AG04449 (cell line): Measurements from ENCODE around the gene METTL25.

ENCODE experiments used
- CTCF ChIA-PET: fragments of 350-600 bp; formaldehyde crosslinking; extraction: SDS; loops from one replicate; lab custom pipeline; 2021; ENCODE audit warnings: antibody characterized with exemption; lab: Yijun Ruan, JAX
- POLR2A ChIA-PET: fragments of 400-600, 350-600 bp; formaldehyde crosslinking; extraction: SDS; loops from one replicate; lab custom pipeline; 2020; ENCODE audit warnings: antibody characterized with exemption, inconsistent platforms; lab: Yijun Ruan, JAX
- DNase-seq: peaks from one replicate; pipeline ENCODE4 v3.0.0-alpha.2; 2010; ENCODE audit warnings: low read depth, low spot score
- H3K4me3 ChIP-seq: 2 replicates; pipeline ENCODE4 v1.5.1; 2011; ENCODE audit warnings: low read depth, mild to moderate bottlenecking, control low read depth, low read length
- CTCF ChIP-seq: IDR thresholded peaks from one replicate; pipeline ENCODE4 v1.5.1; 2011; ENCODE audit warnings: mild to moderate bottlenecking, moderate library complexity, low read length, control low read depth, inconsistent platforms; ENCODE audit not compliant: insufficient read depth; ENCODE audit errors: missing control alignments

METTL25 gene

DNA sequence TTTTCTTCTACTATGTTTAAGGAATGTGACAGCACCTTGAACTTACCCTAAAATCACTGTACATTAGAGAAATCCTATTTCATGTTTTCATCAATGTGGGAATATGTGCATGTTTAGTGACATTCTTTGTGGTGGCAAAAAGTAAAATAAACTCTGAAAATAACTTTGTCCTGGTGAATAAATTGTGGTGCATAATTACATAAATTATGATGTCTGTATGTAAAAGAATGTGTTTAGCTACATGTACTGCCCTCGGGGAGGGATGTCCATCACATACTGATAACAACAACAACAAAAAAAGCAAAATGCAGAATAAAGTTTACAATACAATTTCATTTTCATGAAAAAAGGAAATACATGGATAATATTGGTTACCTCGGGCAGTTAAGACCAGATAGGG is 157.3 kb downstream of the METTL25 start:
- TF ChIP-seq CTCF = no peak
- CTCF ChIA-PET = interaction anchor here (1.5 kb wide), 1 partner anchor 12 kb away, joined by 3 read pairs; no protein-coding TSS in a partner anchor
- no peak overlapping the region for H3K4me3 ChIP-seq
- DNase-seq = no peak
- POLR2A ChIA-PET = no interaction called here

DNA sequence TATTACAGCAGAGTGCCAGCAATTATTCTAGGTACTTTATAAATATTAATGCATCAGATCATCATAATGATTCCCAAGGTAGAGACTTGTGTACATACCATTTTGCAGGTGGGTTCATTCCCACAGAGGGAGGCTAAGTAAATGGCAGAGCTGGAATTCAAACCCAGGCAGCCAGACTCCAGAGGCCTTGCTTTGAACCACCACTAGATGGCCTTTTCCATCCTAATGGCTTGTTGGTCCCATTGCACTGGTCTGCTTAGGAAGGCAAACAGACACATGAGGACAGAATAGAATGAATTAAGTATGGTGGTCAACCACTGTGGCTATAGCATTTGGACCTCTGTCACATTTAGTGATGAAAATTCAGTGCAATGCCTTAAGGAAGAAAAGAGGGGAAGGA is 158.7 kb downstream of the METTL25 start:
- ChIA-PET POLR2A (no interaction called here), CTCF (interaction anchor here (2.4 kb wide), 1 partner anchor 12 kb away, joined by 8 read pairs; no protein-coding TSS in a partner anchor)
- peak; percentile 23 for TF ChIP-seq CTCF
- no peak for DNase-seq
- no peak overlapping the region for H3K4me3 ChIP-seq

- no peak overlapping the region for H3K4me3 ChIP-seq
- no peak for DNase-seq
- ChIA-PET CTCF (interaction anchor here (2.4 kb wide), 1 partner anchor 11 kb away, joined by 8 read pairs; no protein-coding TSS in a partner anchor), POLR2A (no interaction called here)
- no peak for TF ChIP-seq CTCF
These were observed 159.5 kb downstream of the METTL25 start for GRCh38 chr12:82517808-82518207.

DNA sequence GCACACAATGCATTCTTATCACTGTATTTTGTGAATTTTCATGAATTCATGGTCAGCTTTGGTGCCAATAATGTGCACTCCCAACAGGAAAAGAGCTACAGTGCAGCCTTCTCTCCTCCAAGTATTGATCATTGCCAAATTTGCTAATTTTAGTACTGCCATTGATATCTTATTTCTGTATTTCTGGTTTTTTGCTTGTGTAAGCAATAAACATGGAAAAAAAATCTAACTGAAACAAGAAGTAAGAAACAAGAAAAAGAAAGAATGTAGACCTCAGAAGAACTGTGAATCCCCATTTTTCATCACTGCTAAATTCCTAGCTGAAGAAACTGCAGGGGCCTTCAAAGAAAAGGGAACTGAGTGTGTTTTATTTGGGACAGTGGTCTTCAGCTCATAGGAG is 161.2 kb downstream of the METTL25 start:
- POLR2A ChIA-PET = no interaction called here
- DNase-seq = no peak
- no peak for TF ChIP-seq CTCF
- H3K4me3 ChIP-seq = no peak overlapping the region
- CTCF ChIA-PET = interaction anchor here (2.4 kb wide), 1 partner anchor 9 kb away, joined by 8 read pairs; no protein-coding TSS in a partner anchor

- no peak for DNase-seq
- CTCF ChIA-PET = no interaction called here
These were observed 164.0 kb downstream of the METTL25 start for GRCh38 chr12:82522285-82522684.

DNA sequence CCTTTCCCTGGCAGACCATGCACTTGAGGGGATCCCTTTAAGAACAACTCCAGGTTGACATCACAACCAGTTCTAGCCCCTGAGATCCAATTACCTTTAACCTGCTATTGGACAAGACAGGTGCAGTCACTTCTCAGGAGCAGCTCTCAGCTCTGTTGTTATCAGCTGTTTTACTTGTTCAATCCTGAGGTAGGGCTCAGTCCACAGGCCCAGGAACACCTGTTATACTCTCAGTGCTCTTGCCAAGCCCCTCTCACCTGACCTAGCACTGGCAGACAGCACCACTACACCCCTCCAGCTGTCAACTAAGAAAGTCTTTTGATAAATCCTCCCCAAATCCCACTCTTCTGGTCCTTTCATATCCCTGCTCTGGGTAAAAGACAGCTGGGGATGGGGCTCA is 164.4 kb downstream of the METTL25 start:
- H3K4me3 ChIP-seq = no peak overlapping the region

More at GRCh38 chr12:82522285-82522684, 164.0 kb downstream of the METTL25 start:
- no peak for TF ChIP-seq CTCF
- POLR2A ChIA-PET = no interaction called here
- H3K4me3 ChIP-seq = no peak overlapping the region

More for the DNA sequence above, 164.4 kb downstream of the METTL25 start:
- DNase-seq = no peak
- CTCF ChIA-PET = no interaction called here
- POLR2A ChIA-PET = no interaction called here
- no peak for TF ChIP-seq CTCF
